Type B pancreatic cell (in vitro differentiated cells): ENCODE data around the gene LRRC8D. TPM values are rescaled to one million over a fixed set of nuclear protein-coding genes. Genes with fewer than 3 reads are reported as not detected.

ENCODE experiments used
- DNase-seq: peaks from one replicate; pipeline ENCODE4 v3.0.0; 2021; ENCODE audit warnings: mixed read lengths; ENCODE audit not compliant: unreplicated experiment; ENCODE audit errors: extremely low spot score
- H3K27ac Mint-ChIP-seq: 2 replicates; pipeline ENCODE4 v1.8.0; 2021; ENCODE audit warnings: mild to moderate bottlenecking, mixed read lengths
- H3K27me3 Mint-ChIP-seq: 2 replicates; pipeline ENCODE4 v1.8.0; 2021; ENCODE audit warnings: mixed read lengths
- H3K36me3 Mint-ChIP-seq: 2 replicates; pipeline ENCODE4 v1.8.0; 2021; ENCODE audit warnings: mixed read lengths
- H3K4me1 Mint-ChIP-seq: one replicate; pipeline ENCODE4 v1.8.0; 2021; ENCODE audit warnings: mixed read lengths; ENCODE audit not compliant: unreplicated experiment
- H3K4me3 Mint-ChIP-seq: 2 replicates; pipeline ENCODE4 v1.8.0; 2021; ENCODE audit warnings: mild to moderate bottlenecking, mixed read lengths
- H3K9me3 Mint-ChIP-seq: 2 replicates; pipeline ENCODE4 v1.8.0; 2021; ENCODE audit warnings: mixed read lengths
- total RNA-seq: library from RNA; stranded (reverse); gene quantifications from 2 replicates; pipeline ENCODE4 v1.2.1, GENCODE V29; 2021; ENCODE audit warnings: low replicate concordance
- TF ChIP-seq, protein P1 (sequence below): fragments of 200-600 bp; sonication (generic); conservative IDR thresholded peaks from 2 replicates; pipeline ENCODE4 v1.5.0; 2021; ENCODE audit warnings: antibody characterized with exemption, mild to moderate bottlenecking

LRRC8D gene
- total RNA-seq, 1 donor from 2014 or later, result 31.1 TPM

DNA sequence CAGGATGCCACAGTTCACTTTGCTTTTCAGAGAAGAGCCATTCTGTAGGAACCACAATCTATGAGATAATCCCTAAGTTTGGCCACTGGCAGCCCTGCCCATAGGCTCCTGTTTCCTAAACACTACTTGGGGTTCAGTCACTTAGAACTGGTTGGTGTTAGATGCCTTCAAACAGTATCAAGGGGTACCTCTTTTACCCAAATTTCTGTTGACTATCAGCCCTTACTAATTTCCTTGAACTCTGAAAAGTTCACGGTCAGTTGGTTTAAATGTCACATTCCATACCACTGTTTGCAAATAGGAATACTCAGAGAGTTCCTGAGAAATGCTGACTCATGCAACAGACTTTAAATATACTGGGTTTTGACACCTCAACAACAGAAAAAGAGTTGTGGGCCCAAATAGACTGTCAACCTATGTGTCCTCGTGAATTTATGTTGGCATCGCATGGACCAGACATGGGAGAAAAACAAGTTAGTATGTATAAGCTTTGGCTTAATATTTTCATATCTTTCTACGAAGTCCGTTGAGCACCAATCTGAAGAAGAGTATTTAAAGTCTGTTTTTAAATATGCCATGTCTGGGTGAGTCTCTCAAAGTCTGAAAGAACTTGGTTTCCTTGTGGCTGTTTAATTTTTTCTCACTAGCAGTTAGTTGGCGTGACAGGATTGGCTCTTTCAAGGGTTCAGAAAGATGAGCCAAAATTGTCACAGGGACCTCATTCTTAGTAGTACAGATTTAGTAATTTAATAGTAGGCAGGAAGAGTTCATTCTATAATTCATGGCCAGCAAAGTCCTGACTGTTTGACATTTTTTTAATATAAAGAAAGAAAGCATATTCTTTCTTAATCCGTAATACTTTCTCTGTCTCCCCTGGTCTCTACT is 117.6 kb downstream of the LRRC8D start:
- Mint-ChIP-seq H3K9me3 (no peaks in the 10 kb centered on the region), H3K4me3 (no peak overlapping the region), H3K27ac (no peak overlapping the region), H3K4me1 (peaks cover 16% of the 10 kb centered on the region), H3K36me3 (peaks cover 24% of the 10 kb centered on the region), H3K27me3 (no peaks in the 10 kb centered on the region)
- TF ChIP-seq, protein P1, sequence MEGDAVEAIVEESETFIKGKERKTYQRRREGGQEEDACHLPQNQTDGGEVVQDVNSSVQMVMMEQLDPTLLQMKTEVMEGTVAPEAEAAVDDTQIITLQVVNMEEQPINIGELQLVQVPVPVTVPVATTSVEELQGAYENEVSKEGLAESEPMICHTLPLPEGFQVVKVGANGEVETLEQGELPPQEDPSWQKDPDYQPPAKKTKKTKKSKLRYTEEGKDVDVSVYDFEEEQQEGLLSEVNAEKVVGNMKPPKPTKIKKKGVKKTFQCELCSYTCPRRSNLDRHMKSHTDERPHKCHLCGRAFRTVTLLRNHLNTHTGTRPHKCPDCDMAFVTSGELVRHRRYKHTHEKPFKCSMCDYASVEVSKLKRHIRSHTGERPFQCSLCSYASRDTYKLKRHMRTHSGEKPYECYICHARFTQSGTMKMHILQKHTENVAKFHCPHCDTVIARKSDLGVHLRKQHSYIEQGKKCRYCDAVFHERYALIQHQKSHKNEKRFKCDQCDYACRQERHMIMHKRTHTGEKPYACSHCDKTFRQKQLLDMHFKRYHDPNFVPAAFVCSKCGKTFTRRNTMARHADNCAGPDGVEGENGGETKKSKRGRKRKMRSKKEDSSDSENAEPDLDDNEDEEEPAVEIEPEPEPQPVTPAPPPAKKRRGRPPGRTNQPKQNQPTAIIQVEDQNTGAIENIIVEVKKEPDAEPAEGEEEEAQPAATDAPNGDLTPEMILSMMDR, result no peak
- DNase-seq, result no peak

DNA sequence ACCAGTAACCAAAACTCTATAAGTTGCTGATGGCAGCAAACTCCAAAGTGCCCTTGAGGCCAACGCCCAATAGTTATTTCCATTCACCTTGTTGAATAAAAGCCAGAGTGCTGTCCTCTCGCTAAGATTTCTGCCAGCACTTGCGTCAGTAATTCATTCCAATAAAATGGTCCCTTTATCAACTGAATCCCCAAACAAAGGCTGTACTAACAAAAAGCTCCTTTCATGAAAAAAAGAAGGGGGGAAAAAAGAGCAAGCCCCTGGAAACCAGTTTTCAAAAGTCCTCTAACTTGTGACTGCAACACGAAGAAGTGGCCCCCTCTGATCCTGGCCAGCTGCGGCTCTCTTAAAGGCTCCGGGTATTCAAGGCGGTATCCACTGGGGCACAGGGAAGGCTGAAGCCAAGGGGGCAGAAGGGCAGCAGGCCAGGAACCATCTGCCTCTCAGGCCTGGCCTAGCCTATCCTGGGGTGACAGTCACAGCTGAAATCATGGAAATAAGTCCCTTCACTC is 118.3 kb downstream of the LRRC8D start:
- peaks cover 22% of the 10 kb centered on the region for H3K4me1 Mint-ChIP-seq
- peaks cover 17% of the 10 kb centered on the region for H3K36me3 Mint-ChIP-seq
- no peak overlapping the region for H3K4me3 Mint-ChIP-seq
- no peak for DNase-seq
- H3K9me3 Mint-ChIP-seq, result no peaks in the 10 kb centered on the region
- H3K27ac Mint-ChIP-seq, result no peak overlapping the region
- TF ChIP-seq, protein P1, result no peak
- no peaks in the 10 kb centered on the region for H3K27me3 Mint-ChIP-seq

DNA sequence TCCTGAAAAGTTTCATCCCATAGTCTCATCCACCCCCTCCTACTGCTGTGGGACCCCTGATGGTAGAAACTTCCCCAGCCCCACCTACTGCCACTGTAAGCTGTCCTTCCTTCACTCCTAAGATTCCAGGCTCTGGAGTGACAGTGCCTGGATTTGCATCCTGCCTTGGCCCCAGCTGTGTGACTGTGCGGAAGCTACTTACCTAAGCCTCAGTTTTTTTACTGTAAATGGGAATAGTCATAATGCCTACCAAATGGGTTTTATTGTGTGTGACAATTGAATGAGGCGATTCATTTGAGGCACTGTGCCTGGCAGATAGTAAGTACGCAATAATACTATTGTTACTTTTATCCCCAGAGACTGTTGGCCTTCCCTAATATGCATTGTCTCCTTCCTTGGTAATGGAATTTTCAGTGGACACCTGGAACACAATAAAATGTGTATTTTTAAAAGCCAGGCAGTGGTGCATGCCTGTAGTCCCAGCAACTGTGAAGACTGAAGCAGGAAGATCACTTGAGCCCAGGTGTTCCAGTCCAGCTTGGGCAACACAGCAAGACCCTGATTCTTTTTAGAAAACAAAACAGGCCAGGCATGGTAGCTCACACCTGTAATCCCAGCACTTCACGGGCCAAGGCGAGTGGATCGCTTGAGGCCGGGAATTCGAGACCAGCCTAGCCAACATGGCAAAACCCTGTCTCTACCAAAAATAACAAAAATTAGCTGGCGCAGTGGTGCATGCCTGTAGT is 119.0 kb downstream of the LRRC8D start:
- Mint-ChIP-seq H3K27me3 (no peaks in the 10 kb centered on the region), H3K4me1 (peaks cover 22% of the 10 kb centered on the region), H3K27ac (no peak overlapping the region), H3K9me3 (no peaks in the 10 kb centered on the region), H3K4me3 (no peak overlapping the region), H3K36me3 (peaks cover 10% of the 10 kb centered on the region)
- TF ChIP-seq, protein P1, result no peak
- no peak for DNase-seq

DNA sequence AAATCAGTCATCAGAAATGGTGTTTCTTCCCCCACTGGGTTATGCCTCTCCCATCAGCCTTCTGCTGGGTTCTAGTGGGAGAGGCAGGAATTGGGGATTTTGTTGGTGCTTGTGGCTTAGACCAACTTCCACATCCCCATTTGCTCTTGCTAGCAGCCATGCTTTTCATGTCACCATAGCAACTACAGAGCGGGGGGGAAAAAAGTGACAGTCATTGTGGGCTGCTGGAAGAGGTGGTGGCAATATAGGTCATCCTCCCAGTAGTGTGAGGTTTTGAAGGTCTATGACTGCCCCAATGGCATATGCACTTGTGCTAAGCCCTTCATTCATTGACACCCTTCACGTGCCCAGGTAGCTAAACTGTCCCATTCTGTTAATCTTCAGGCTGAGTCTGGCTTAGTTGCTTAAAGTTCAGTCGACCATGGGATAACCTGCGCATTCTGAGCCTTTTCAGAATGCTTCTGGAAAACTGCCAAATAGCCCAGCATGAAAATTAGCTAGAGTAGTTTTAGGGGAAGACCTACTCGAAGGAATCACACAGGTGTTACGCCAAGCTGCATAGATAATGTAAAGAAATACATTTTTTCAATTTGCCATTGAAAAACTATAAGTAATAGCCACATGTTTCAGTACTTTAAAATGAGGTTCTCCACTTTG is 120.4 kb downstream of the LRRC8D start:
- TF ChIP-seq, protein P1, result no peak
- Mint-ChIP-seq H3K9me3 (no peaks in the 10 kb centered on the region), H3K27ac (no peak overlapping the region), H3K27me3 (no peaks in the 10 kb centered on the region), H3K4me3 (no peak overlapping the region), H3K36me3 (peaks cover 4% of the 10 kb centered on the region), H3K4me1 (peaks cover 22% of the 10 kb centered on the region)
- DNase-seq, result no peak

DNA sequence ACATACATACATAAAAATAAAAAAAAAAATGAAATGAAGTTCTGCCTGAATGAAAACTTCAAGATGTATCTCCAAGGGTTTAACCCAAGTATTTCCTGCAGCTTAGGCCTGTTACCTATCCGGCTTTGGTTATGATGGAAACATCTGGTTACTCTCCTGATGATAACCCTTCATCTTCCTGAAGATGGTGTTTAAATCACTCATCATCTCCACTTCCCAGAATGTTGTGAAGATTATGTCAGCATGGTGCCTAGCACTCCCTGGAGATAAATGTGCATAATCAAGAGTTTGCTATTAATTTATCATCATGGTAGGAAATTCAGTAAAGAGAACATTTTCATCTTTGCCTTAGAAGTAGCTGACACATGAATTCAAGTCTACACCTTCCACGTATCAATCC is 121.2 kb downstream of the LRRC8D start:
- H3K27ac Mint-ChIP-seq, result no peak overlapping the region
- H3K4me1 Mint-ChIP-seq, result peaks cover 22% of the 10 kb centered on the region
- TF ChIP-seq, protein P1, result no peak
- peaks cover 4% of the 10 kb centered on the region for H3K36me3 Mint-ChIP-seq
- H3K9me3 Mint-ChIP-seq, result no peaks in the 10 kb centered on the region
- H3K4me3 Mint-ChIP-seq, result no peak overlapping the region
- DNase-seq, result no peak
- H3K27me3 Mint-ChIP-seq, result no peaks in the 10 kb centered on the region
